ENCODE data around the gene PRSS21.

Gene PRSS21

DNA sequence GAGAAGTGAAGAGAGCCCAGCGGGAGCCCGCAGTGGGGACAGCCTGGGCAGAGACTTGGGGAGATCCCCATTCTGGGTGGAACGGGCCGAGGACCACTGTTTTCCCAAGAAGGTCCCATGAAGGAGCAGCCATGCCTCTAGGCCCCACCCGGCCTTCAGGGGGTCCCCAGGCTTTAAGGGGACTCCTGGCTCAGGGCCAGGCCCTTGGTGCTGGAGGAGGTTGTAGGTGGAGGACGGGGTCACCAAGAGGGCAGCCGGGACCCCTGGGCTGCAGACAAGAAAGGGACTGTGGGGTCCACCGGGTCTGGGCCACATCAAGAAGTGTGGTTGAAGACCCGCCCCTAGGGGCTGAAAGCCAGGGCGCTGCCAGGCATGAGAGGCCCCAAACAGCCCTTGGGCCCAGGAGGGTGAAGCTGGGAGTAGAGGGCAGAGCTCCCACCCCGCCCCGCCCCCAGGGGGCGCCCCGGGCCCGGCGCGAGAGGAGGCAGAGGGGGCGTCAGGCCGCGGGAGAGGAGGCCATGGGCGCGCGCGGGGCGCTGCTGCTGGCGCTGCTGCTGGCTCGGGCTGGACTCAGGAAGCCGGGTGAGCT, at the start of gene PRSS21:
TSS of gene PRSS21 (plus strand) at position 487 of the 589 bp plus-strand sequence. CDS start at position 519, 32 bp downstream.
- Histone ChIP-seq H3K79me2 (ENCODE audit: control insufficient read depth, low read length) (no peaks in the 10 kb centered on the region), H3K4me2 (ENCODE audit: low read length) (no peak within 1 kb of the TSS), H3K36me3 (ENCODE audit: control insufficient read depth, low read length) (no peaks in the 10 kb centered on the region), H3K27ac (ENCODE audit: low read depth, low read length) (no peak within 1 kb of the TSS), H3K9me3 (ENCODE audit: control insufficient read depth, insufficient read depth, low read length) (no peaks in the 10 kb centered on the region), H3K27me3 (ENCODE audit: control insufficient read depth, low read length) (peaks cover 1% of the 10 kb centered on the region), H3K9me2 (replicated peaks; ENCODE audit: control insufficient read depth, low read length) (no peaks in the 10 kb centered on the region), H3K4me3 (ENCODE audit: low read length) (no peak within 1 kb of the TSS), H3K4me1 (ENCODE audit: control insufficient read depth, low read length) (no peaks in the 10 kb centered on the region), H4K20me1 (ENCODE audit: control insufficient read depth, insufficient read depth, low read depth, low read length) (no peaks in the 10 kb centered on the region), H3F3A (ENCODE audit: control insufficient read depth, insufficient read depth) (no peaks in the 10 kb centered on the region)
- TF ChIP-seq EZH2phosphoT487 (IDR thresholded peaks at IDR 0.05; ENCODE audit: borderline replicate concordance, low read length) (no peak), CTCF (IDR thresholded peaks at IDR 0.05; ENCODE audit: low read depth, low read length, poor library complexity, severe bottlenecking) (peak; percentile 34)

GRCh38 chr16:2767891-2768290, 49.1 kb upstream of the PRSS21 start:
- H3K79me2 ChIP-seq (ENCODE audit: control insufficient read depth, low read length), result peaks cover 64% of the 10 kb centered on the region
- H3K9me2 ChIP-seq (replicated peaks; ENCODE audit: control insufficient read depth, low read length), result no peaks in the 10 kb centered on the region
- peaks cover 6% of the 10 kb centered on the region; the same call in 1 of the 2 replicates for H4K20me1 ChIP-seq (ENCODE audit: control insufficient read depth, insufficient read depth, low read depth, low read length)
- no peaks in the 10 kb centered on the region for H3K9me3 ChIP-seq (ENCODE audit: control insufficient read depth, insufficient read depth, low read length)
- no peak overlapping the region for H3K4me3 ChIP-seq (ENCODE audit: low read length)
- no peak overlapping the region for H3K4me2 ChIP-seq (ENCODE audit: low read length)
- peaks cover 28% of the 10 kb centered on the region for H3F3A ChIP-seq (ENCODE audit: control insufficient read depth, insufficient read depth)
- TF ChIP-seq EZH2phosphoT487 (IDR thresholded peaks at IDR 0.05; ENCODE audit: borderline replicate concordance, low read length) (no peak), CTCF (IDR thresholded peaks at IDR 0.05; ENCODE audit: low read depth, low read length, poor library complexity, severe bottlenecking) (no peak)
- peaks cover 100% of the 10 kb centered on the region for H3K36me3 ChIP-seq (ENCODE audit: control insufficient read depth, low read length)
- H3K27me3 ChIP-seq (ENCODE audit: control insufficient read depth, low read length), result no peaks in the 10 kb centered on the region
- H3K27ac ChIP-seq (ENCODE audit: low read depth, low read length), result no peak overlapping the region
- H3K4me1 ChIP-seq (ENCODE audit: control insufficient read depth, low read length), result no peaks in the 10 kb centered on the region

- 0 out of 2 replicates have a peak, but pooled peaks cover 5% of the 10 kb centered on the region for H4K20me1 ChIP-seq (ENCODE audit: control insufficient read depth, insufficient read depth, low read depth, low read length)
Measured at GRCh38 chr16:2768403-2769089, 48.5 kb upstream of the PRSS21 start.

More at GRCh38 chr16:2768403-2769089, 48.5 kb upstream of the PRSS21 start:
- H3K9me2 ChIP-seq (replicated peaks; ENCODE audit: control insufficient read depth, low read length), result no peaks in the 10 kb centered on the region
- no peaks in the 10 kb centered on the region for H3K4me1 ChIP-seq (ENCODE audit: control insufficient read depth, low read length)
- peaks cover 100% of the 10 kb centered on the region for H3K36me3 ChIP-seq (ENCODE audit: control insufficient read depth, low read length)
- H3K27me3 ChIP-seq (ENCODE audit: control insufficient read depth, low read length), result no peaks in the 10 kb centered on the region
- no peak overlapping the region for H3K27ac ChIP-seq (ENCODE audit: low read depth, low read length)
- no peaks in the 10 kb centered on the region for H3K9me3 ChIP-seq (ENCODE audit: control insufficient read depth, insufficient read depth, low read length)
- H3F3A ChIP-seq (ENCODE audit: control insufficient read depth, insufficient read depth), result peaks cover 29% of the 10 kb centered on the region
- TF ChIP-seq EZH2phosphoT487 (IDR thresholded peaks at IDR 0.05; ENCODE audit: borderline replicate concordance, low read length), result no peak
- TF ChIP-seq CTCF (IDR thresholded peaks at IDR 0.05; ENCODE audit: low read depth, low read length, poor library complexity, severe bottlenecking), result no peak
- no peak overlapping the region for H3K4me3 ChIP-seq (ENCODE audit: low read length)
- H3K4me2 ChIP-seq (ENCODE audit: low read length), result no peak overlapping the region
- H3K79me2 ChIP-seq (ENCODE audit: control insufficient read depth, low read length), result peaks cover 60% of the 10 kb centered on the region

Data from DOHH2 (cell line).